Stimulated activated CD8-positive, alpha-beta memory T cell treated with anti-CD3 and anti-CD28 coated beads, Interleukin-4, amount 100 ng/mL, for 4 hours (primary cell): ENCODE data around the gene SNAPC1.

Source experiments
- DNase-seq, 2 donors: peaks; one replicate each; pipeline ENCODE4 v3.0.0-alpha.2; 2020; ENCODE audit warnings: low read depth in 2 of 2, low spot score in 1 of 2

Gene SNAPC1

GRCh38 chr14:61811882-61812346 lies 49.7 kb downstream of the SNAPC1 start:
- DNase-seq = no peak

DNA sequence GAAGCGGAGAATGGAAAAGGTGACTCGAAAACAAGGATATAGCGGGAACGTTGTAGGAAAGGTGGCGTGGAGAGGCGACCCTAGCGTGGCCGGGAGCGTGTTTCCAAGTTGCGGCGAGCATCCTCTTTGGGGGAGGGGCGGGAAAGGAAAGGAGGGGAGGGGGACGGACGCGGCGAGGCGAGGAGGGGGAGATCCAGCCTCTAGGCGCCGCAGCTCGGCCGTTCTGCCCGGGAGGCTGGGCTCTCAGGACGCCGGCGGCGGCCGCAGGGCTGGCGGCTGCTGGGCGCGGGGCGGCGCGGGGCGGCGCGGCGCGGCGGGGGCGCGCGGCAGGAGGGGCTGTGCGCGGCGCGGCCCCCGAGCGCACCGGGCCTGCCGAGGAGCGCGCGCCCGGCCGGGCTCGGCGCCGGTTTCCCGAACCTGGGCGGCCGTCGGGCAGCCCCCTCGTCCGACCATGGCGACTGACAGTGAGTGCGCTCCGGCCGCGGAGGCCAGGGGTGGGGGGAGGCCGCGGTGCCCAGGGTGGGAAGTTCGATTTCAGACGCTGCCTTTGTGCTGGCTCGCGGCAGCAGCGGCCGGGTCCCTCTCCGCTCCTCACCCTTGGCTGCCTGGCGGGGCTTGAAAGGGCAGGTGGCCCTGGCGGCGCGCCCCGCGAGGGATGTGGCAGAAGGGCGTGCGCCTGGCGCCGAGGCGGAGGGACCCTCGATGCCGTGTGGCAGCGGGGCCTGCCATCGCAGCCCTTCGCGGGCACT lies 50.3 kb downstream of the SNAPC1 start, which contains the start of gene SYT16:
Gene SYT16 (plus strand): TSS at position 357 of the 749 bp plus-strand sequence.
- DNase-seq = no peak

- no peak for DNase-seq
These were observed 50.9 kb downstream of the SNAPC1 start for GRCh38 chr14:61813096-61813606.

DNA sequence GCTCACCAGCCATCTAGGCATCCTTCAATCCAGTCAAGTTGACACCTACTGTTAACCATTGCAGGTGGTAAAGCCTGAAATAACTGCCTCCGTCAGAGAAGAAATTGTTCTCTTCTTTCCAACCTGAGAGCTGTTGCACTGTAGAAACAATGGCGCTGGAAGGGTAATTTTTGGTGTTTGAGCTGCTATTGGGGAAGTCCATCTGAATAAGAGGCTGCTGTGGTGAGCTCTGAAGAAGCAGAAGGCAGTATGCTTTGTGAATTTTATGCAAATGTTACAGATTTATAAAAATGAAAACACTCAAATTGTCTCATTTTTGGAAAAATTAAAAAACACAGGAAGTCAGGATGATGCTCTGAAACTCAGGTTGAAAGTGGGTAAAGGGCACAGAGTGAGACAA lies 60.2 kb downstream of the SNAPC1 start:
- no peak for DNase-seq

DNA sequence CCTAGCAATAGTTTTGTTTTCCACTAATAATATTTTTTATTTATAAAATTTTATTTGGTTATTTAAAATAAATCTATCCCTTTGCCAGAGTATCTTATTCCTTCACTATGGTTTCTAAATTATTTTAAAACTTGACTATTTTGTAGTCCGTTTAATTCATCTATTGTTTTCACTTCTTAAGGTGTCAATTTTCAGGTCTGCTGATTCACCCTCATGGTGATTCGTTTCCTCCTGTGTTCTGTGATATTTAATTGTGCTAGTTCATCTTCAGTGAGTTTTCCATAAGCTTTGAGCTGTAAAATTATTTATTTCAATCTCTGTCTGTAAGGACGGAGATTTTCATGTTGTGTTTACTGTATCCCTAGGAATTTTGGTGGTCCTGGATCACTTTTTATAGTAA lies 70.6 kb downstream of the SNAPC1 start:
- DNase-seq = no peak

GRCh38 chr14:61836184-61836583 lies 74.0 kb downstream of the SNAPC1 start:
- DNase-seq = no peak

DNA sequence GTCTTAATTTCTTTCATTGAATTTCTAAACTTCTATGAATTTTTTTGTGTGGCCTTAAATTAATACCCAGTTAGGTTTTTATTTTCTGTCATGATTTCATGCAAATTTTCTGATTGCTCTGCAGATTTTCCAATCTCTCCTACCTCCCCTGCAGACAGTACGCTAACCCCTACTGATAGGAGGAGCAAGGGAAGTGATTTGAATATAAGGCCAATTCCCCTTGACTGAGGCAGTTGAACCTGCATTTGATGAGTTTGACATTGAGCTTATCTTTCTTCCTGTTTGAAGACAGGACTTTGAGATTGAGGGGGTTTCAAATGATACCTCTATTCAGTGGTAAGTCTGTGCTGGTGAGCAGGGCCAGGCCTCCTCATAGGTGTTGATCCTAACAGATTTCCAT lies 74.6 kb downstream of the SNAPC1 start:
- no peak for DNase-seq

- DNase-seq = peak; percentile 46 to 62
These were observed 75.4 kb downstream of the SNAPC1 start for GRCh38 chr14:61837336-61838229.

- DNase-seq = no peak
These were observed 76.5 kb downstream of the SNAPC1 start for GRCh38 chr14:61838661-61839245.

DNA sequence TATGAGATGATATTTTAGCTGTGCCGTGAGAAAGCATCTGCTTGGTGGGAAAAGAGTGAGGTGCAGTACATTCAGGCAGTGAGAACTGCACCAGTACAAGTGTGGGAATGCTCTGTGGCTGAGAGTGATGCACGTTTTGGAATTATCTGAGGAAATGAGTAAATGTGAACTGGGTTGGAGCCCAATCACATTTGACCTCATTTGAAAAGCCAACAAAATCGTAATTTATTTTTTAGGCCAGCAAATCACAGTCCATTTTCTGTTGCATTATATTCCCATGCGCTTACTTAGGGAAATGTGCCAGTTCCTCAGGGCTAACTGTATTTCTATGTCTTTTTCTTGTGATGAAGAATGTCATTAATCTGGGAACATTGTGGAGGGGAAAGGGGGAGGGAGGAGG lies 77.3 kb downstream of the SNAPC1 start:
- no peak for DNase-seq

DNA sequence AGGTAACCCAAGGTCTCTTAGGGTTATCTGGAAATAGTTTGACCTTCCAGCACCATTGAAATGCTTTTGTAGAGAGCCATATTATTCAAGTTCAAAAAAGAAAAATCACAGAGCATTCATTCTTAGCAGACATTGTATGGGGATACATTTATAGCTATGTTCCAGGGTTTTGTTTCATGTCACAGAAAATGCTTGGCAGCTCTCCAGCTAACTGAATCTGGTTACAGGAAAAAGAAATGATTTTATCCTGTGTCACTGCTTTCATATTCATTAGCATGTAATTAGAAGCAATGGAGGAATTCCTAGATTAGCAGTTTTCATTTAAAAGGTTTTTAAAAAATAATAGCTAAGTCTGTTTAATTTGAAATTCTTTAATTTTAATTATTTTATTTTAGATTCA lies 78.9 kb downstream of the SNAPC1 start:
- no peak for DNase-seq
